T-cell (primary cell): ENCODE data around the gene IGFL2. TPM values are rescaled to one million over a fixed set of nuclear protein-coding genes. Genes with fewer than 3 reads are reported as not detected.
"Not testable (repeated sequence)": the region's sequence is repeated elsewhere in the genome, so short reads cannot be mapped to it uniquely, and the experiment has no call there.

Experiments used
- ATAC-seq, 4 experiments: fragments of 200-7000 bp in 3 of 4; fragments of 150-1000 bp in 1 of 4; cut with Tn5 transposase; replicated peaks in 1 of 4; 1 replicate in 3 of 4; 2 replicates in 1 of 4; pipeline ENCODE4 v1.10.0; 2021; ENCODE audit warnings: moderate library complexity in 3 of 4, mild to moderate bottlenecking in 2 of 4, moderate number of reproducible peaks in 1 of 4
- CTCF ChIA-PET, 2 donors: fragments of 300-600 bp; sonication (Branson Sonifier 250); formaldehyde crosslinking; loops; one replicate each; lab custom pipeline; 2022; ENCODE audit warnings: antibody characterized with exemption in 2 of 2; lab: Charles Lee
- POLR2A ChIA-PET, 2 donors: fragments of 300-600 bp; sonication (Branson Sonifier 250); formaldehyde crosslinking; loops; one replicate each; lab custom pipeline; 2022; ENCODE audit warnings: antibody characterized with exemption in 2 of 2; lab: Charles Lee
- DNase-seq, 35 experiments: peaks; one replicate each; pipeline versions ENCODE4 v3.0.0 to v3.0.0-alpha.2; 2013 to 2023
- H3K27ac ChIP-seq: one replicate; pipeline ENCODE4 v1.5.1; 2013; ENCODE audit warnings: low read length
- H3K27me3 ChIP-seq, 2 experiments: replicated peaks in 1 of 2; 1 replicate in 1 of 2; 2 replicates in 1 of 2; pipeline versions ENCODE4 v1.6.1 to v1.7.0; 2013; ENCODE audit warnings: low read length in 1 of 2, mixed read lengths in 1 of 2; ENCODE audit not compliant: control insufficient read depth in 2 of 2, insufficient read depth in 2 of 2; ENCODE audit errors: extremely low read depth in 1 of 2
- H3K36me3 ChIP-seq, 2 donors: 1 replicate in 1 of 2; 2 replicates in 1 of 2; pipeline versions ENCODE4 v1.6.1 to v1.7.0; 2013; ENCODE audit warnings: low read length in 1 of 2; ENCODE audit not compliant: control insufficient read depth in 2 of 2, insufficient read depth in 1 of 2; ENCODE audit errors: extremely low read depth in 1 of 2
- H3K4me1 ChIP-seq, 2 experiments: 1 replicate in 1 of 2; 2 replicates in 1 of 2; pipeline versions ENCODE4 v1.6.1 to v1.7.0; 2013; ENCODE audit warnings: low read length in 2 of 2, mixed read lengths in 1 of 2; ENCODE audit not compliant: insufficient read depth in 2 of 2, control insufficient read depth in 1 of 2; ENCODE audit errors: extremely low read depth in 1 of 2
- H3K4me3 ChIP-seq, 2 donors: 1 replicate in 1 of 2; 2 replicates in 1 of 2; pipeline versions ENCODE4 v1.5.1 to v1.7.0; 2013; ENCODE audit warnings: mild to moderate bottlenecking in 2 of 2, low read length in 1 of 2, moderate library complexity in 1 of 2; ENCODE audit not compliant: control insufficient read depth in 1 of 2; ENCODE audit errors: extremely low read depth in 1 of 2
- H3K9me3 ChIP-seq: 2 replicates; pipeline ENCODE4 v1.7.0; 2013
- H3K27ac Mint-ChIP-seq, 2 donors: one replicate each; pipeline ENCODE4 v1.8.0; 2020 to 2021; ENCODE audit warnings: mild to moderate bottlenecking in 2 of 2, mixed read lengths in 2 of 2
- H3K27me3 Mint-ChIP-seq, 2 donors: one replicate each; pipeline ENCODE4 v1.8.0; 2021 to 2022; ENCODE audit warnings: mixed read lengths in 2 of 2
- H3K36me3 Mint-ChIP-seq: one replicate; pipeline ENCODE4 v1.8.0; 2021; ENCODE audit warnings: mixed read lengths
- H3K4me1 Mint-ChIP-seq, 3 donors: one replicate each; pipeline ENCODE4 v1.8.0; 2020 to 2022; ENCODE audit warnings: mixed read lengths in 3 of 3, mild to moderate bottlenecking in 1 of 3
- H3K4me3 Mint-ChIP-seq, 3 donors: one replicate each; pipeline ENCODE4 v1.8.0; 2020 to 2022; ENCODE audit warnings: mild to moderate bottlenecking in 3 of 3, mixed read lengths in 3 of 3, moderate library complexity in 3 of 3
- H3K9me3 Mint-ChIP-seq, 3 donors: one replicate each; pipeline ENCODE4 v1.8.0; 2020 to 2022; ENCODE audit warnings: mixed read lengths in 3 of 3
- WGBS: methylation state at CpG from one replicate; pipeline ENCODE4 v1.1.5; 2013; ENCODE audit warnings: missing lambda C conversion rate; ENCODE audit not compliant: insufficient coverage; 5-methylcytosine and 5-hydroxymethylcytosine counted together
- total RNA-seq, 35 experiments: library from RNA in 6 of 35; stranded (reverse) in 6 of 35; fragments of 120-200 nt in 1 of 35; gene quantifications; one replicate each; pipeline versions ENCODE4 v1.2.1 to v1.2.4 and lab custom pipeline; 2013 to 2026

The IGFL2 gene
- total RNA-seq, 5 donors from 2014 or later (not counting 1 experiment from before 2014, with no cell fraction given): 0.32 TPM; not detected in 4

DNA sequence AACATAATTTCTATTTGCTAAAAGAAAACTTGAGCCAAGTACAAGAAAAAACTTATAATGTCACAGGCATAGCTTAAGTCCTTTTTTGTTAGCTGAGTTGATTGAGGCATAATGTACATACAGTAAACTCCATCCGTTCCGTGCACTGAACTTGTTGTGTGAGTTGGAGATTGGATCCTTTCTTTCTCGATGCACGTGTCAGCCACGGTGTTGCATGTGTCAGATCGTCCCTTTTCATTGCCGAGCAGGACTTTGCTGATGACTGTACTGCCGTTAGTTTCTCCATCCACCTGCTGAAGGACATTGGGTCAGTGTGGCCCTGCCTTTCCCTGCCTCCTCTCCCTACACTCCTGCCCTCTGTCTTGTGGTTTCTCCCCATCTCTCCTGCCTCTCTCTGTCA is 34.4 kb downstream of the IGFL2 start:
- Mint-ChIP-seq H3K27me3 (peaks cover 28 to 29% of the 10 kb centered on the region in 2 donors), H3K36me3 (no peaks in the 10 kb centered on the region), H3K4me1 (peaks cover 4 to 11% (median 5%) of the 10 kb centered on the region in 3 donors), H3K27ac (no peak overlapping the region), H3K9me3 (no peaks in the 10 kb centered on the region), H3K4me3 (no peak overlapping the region)
- Histone ChIP-seq H3K4me1 (no peaks in the 10 kb centered on the region), H3K27ac (no peak overlapping the region), H3K36me3 (no peaks in the 10 kb centered on the region), H3K4me3 (no peak overlapping the region), H3K9me3 (no peaks in the 10 kb centered on the region), H3K27me3 (peaks cover 0 to 27% of the 10 kb centered on the region in 2 experiments)
- DNase-seq (no peak), ATAC-seq (no peak)
- ChIA-PET CTCF (no interaction called here), POLR2A (no interaction called here)
- WGBS: 86% methylated on average over 8 of the region's 8 CpGs

DNA sequence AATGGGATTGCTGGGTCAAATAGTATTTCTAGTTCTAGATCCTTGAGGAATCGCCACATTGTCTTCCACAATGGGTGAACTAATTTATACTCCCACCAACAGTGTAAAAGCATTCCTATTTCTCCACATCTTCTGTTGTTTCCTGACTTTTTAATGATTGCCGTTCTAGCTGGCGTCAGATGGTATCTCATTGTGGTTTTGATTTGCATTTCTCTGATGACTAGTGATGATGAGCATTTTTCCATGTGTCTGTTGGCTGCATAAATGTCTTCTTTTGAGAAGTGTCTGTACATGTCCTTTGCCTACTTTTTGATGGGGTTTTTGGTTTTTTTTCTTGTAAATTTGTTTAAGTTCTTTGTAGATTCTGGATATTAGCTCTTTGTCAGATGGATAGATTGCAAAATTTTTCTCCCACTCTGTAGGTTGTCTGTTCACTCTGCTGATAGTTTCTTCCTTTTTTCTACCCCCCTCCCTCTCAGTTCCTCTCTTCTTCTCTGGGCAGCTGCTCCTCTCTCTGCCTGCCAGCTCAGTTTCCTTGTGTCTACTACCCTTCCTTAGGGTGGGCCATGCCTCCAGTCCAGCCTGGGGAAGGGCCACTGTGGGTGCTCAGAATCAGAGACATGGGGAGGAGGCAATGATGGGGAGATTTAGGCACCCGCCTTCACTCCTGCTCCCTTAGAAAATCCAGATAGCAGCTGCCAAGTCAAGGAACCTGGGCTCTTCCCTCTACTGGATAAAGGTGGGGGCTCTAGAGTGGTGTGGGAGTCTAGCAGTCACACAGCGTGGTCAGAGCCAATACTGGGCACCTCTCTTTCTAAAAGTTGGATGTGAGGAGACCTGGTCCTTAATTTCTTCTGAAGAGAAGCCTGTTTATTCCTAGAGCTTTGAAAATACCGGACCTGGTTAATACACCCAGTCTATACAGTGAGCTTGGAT is 37.0 kb downstream of the IGFL2 start:
- H3K9me3 ChIP-seq, ATAC-seq, H3K9me3 Mint-ChIP-seq, H3K4me1 ChIP-seq, DNase-seq, H3K27ac Mint-ChIP-seq, H3K4me3 Mint-ChIP-seq, H3K4me3 ChIP-seq, H3K27ac ChIP-seq, H3K36me3 Mint-ChIP-seq, POLR2A ChIA-PET, H3K36me3 ChIP-seq, CTCF ChIA-PET: not testable (repeated sequence)
- Mint-ChIP-seq H3K27me3 (peaks cover 35 to 43% of the 10 kb centered on the region in 2 donors), H3K4me1 (peaks cover 4 to 11% (median 5%) of the 10 kb centered on the region in 3 donors)
- WGBS: 38% methylated on average over 3 of the region's 6 CpGs
- H3K27me3 ChIP-seq: peaks cover 0 to 34% of the 10 kb centered on the region in 2 experiments

DNA sequence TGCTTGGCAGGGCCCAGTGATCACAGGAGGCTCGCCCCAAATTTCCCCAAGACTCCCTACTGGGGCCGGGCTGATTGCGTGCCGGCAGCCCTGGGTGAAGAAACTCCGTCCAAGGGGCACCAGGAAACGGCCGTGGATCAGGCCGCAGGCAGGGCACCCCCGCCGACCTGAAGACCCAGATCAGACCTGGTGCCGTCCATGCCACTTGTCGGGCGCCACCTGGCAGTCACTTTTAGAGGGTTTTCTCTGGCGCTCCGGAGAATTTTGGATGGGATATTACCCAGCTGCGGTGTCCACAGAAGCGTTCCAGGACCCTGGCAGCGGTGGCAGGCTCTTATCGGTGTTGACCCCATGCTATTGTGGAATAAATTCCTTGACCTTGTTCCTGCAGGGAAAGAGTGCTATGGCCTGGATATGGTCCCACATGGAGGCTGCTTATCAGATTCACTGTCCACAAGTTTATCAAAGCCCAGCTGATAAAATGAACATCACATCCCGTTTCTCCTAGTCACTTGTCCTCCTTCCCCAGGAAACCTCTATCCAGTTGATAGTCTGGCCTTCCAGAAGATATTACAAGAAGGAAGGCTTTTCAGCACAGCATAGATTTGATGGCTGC is 38.2 kb downstream of the IGFL2 start:
- Histone ChIP-seq H3K9me3 (no peaks in the 10 kb centered on the region), H3K27me3 (peaks cover 0 to 46% of the 10 kb centered on the region in 2 experiments), H3K4me1 (no peaks in the 10 kb centered on the region), H3K36me3 (no peaks in the 10 kb centered on the region), H3K4me3 (no peak overlapping the region), H3K27ac (no peak overlapping the region)
- ChIA-PET CTCF (no interaction called here), POLR2A (no interaction called here)
- ATAC-seq: no peak
- Mint-ChIP-seq H3K4me3 (no peak overlapping the region), H3K36me3 (no peaks in the 10 kb centered on the region), H3K27me3 (peaks cover 43 to 53% of the 10 kb centered on the region in 2 donors), H3K27ac (no peak overlapping the region), H3K9me3 (no peaks in the 10 kb centered on the region), H3K4me1 (peaks cover 4 to 11% (median 5%) of the 10 kb centered on the region in 3 donors)
- DNase-seq: no peak
- 89% methylated on average over 19 of the region's 20 CpGs for WGBS

DNA sequence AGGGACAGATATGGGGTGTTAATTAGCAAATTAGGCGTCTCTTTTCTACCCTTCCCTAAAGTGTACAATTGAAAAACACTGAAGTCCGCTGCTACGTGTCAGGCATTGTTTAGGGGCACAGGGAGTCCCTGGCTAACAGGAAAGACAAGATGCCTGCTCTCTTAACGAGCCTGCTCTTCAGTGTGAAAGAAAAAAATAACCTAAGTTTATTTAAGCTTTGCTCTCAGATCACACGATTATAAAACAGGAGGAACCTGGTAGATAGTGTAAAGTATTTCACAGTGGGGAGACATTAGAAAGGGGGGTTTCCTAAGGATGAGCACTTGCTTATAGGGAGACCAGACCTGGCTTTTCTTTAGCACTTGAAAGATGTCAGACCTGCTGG is 38.7 kb downstream of the IGFL2 start:
- CTCF ChIA-PET: no interaction called here
- peaks cover 46 to 55% of the 10 kb centered on the region in 2 donors for H3K27me3 Mint-ChIP-seq
- DNase-seq: no peak
- H3K4me3 ChIP-seq: no peak overlapping the region
- no peaks in the 10 kb centered on the region for H3K9me3 ChIP-seq
- no CpG with 5 or more reads among the region's 5 CpGs for WGBS
- no peak overlapping the region for H3K4me3 Mint-ChIP-seq
- no peak for ATAC-seq
- H3K4me1 ChIP-seq: no peaks in the 10 kb centered on the region
- H3K27me3 ChIP-seq: peaks cover 0 to 44% of the 10 kb centered on the region in 2 experiments
- H3K9me3 Mint-ChIP-seq: no peaks in the 10 kb centered on the region
- H3K27ac Mint-ChIP-seq: no peak overlapping the region
- H3K4me1 Mint-ChIP-seq: peaks cover under 1 to 7% (median under 1%) of the 10 kb centered on the region in 3 donors
- no peaks in the 10 kb centered on the region for H3K36me3 ChIP-seq
- POLR2A ChIA-PET: no interaction called here
- H3K27ac ChIP-seq: no peak overlapping the region
- no peaks in the 10 kb centered on the region for H3K36me3 Mint-ChIP-seq

DNA sequence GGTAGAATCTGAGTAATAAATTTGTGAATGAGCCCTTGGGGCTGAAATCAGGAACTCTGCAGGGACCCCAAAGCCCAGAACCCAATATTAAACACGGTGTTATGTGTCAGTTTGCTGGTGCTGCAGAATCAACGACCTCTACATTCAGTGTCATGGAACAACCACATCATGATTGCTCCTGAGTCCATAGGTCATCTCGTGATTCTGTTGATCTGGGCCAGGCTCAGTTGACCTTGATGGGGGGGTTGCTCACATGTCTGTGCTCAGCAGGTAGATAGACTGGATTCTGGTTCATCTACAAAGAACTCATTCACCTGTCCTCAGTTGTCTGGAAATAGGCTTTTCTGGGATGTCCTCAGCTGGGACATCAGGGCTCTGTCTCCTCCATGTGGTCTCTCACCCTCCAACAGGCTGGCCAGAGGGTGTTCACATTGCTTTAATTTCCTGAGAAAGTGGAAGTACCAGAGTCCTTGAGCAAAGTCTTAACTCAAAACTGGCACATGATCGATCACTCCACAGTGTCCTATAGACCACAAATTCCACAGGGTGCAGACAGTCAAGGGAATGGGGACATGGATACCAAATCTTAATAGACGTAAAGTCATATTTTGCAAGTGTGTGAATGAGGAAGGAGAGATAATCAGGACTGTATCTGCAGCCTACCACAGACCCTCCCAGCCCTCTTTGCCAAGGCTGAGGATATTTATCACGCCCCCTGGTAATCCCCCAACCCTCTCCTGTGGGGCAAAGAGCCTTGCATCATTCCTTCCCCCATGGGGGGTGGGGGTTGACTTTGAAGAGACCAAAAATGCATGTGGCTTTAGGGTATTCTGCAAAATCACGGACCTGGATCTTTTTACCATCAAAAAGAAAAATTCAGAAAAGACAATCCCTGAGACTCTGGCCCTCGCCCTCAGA is 42.2 kb downstream of the IGFL2 start:
- peaks cover 36 to 61% of the 10 kb centered on the region in 2 donors for H3K27me3 Mint-ChIP-seq
- H3K9me3 ChIP-seq: no peaks in the 10 kb centered on the region

DNA sequence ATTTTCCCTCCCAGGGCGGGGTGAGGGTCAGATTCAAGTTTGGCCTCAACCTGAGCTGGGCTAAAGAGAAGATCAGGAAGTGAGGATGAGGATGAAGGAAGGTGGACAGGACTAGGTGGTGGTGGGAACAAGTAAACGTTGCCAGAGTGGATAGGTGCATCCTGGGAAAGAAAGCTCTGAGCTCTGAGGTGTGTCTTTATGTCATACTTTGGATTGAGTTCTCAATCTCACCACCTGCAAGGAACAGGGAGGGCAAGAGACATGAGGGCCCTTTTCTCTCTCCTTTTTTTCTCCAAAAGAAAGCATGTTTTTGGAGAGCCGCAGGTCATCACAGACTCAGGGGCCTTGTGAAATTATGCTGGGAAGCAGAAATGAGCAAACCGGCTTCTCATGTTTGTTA is 43.3 kb downstream of the IGFL2 start:
- ChIA-PET POLR2A (no interaction called here), CTCF (no interaction called here)
- Mint-ChIP-seq H3K27me3 (peaks cover 42 to 66% of the 10 kb centered on the region in 2 donors), H3K4me1 (no peaks in the 10 kb centered on the region), H3K36me3 (no peaks in the 10 kb centered on the region), H3K9me3 (no peaks in the 10 kb centered on the region), H3K27ac (peak overlapping the region in 1 of 2 donors; percentile 19), H3K4me3 (no peak overlapping the region)
- ATAC-seq (no peak), DNase-seq (no peak)
- Histone ChIP-seq H3K27me3 (peaks cover 0 to 63% of the 10 kb centered on the region in 2 experiments), H3K9me3 (no peaks in the 10 kb centered on the region), H3K27ac (no peak overlapping the region), H3K4me3 (no peak overlapping the region), H3K4me1 (no peaks in the 10 kb centered on the region), H3K36me3 (no peaks in the 10 kb centered on the region)
- WGBS: 70% methylated on average over 2 of the region's 4 CpGs

More for the DNA sequence above, 42.2 kb downstream of the IGFL2 start:
- DNase-seq (no peak), ATAC-seq (no peak)
- peaks cover 0 to under 1% (median 0%) of the 10 kb centered on the region in 3 donors for H3K4me1 Mint-ChIP-seq
- H3K27ac Mint-ChIP-seq: no peak overlapping the region
- POLR2A ChIA-PET: no interaction called here
- WGBS: 40% methylated on average over 2 of the region's 8 CpGs
- no peaks in the 10 kb centered on the region for H3K36me3 Mint-ChIP-seq
- Histone ChIP-seq H3K4me3 (no peak overlapping the region), H3K27me3 (peaks cover 0 to 59% of the 10 kb centered on the region in 2 experiments), H3K36me3 (no peaks in the 10 kb centered on the region), H3K27ac (no peak overlapping the region), H3K4me1 (no peaks in the 10 kb centered on the region)
- no peaks in the 10 kb centered on the region for H3K9me3 Mint-ChIP-seq
- no peak overlapping the region for H3K4me3 Mint-ChIP-seq
- CTCF ChIA-PET: no interaction called here
